IPS-NIHi7 (cell line): ENCODE measurements around the gene NTN4.
"Not testable (repeated sequence)": the region's sequence is repeated elsewhere in the genome, so short reads cannot be mapped to it uniquely, and the experiment has no call there.

Experiments
- DNase-seq: peaks from one replicate; pipeline ENCODE4 v3.0.0; 2012; ENCODE audit warnings: mixed read lengths; ENCODE audit errors: extremely low spot score

Gene NTN4

GRCh38 chr12:95755261-95755865 lies 35.2 kb downstream of the NTN4 start:
- DNase-seq: no peak

GRCh38 chr12:95746062-95746461 lies 44.5 kb downstream of the NTN4 start:
- not testable (repeated sequence) for DNase-seq

- DNase-seq: no peak
Observed at GRCh38 chr12:95742586-95742985, 48.0 kb downstream of the NTN4 start.

GRCh38 chr12:95741635-95742034 lies 48.9 kb downstream of the NTN4 start:
- no peak for DNase-seq

GRCh38 chr12:95740751-95741150 lies 49.8 kb downstream of the NTN4 start:
- DNase-seq: no peak

- no peak for DNase-seq
Observed at GRCh38 chr12:95739561-95740313, 50.8 kb downstream of the NTN4 start.

GRCh38 chr12:95738024-95738611 lies 52.4 kb downstream of the NTN4 start:
- no peak for DNase-seq

GRCh38 chr12:95736631-95737030 lies 53.9 kb downstream of the NTN4 start:
- no peak for DNase-seq

- not testable (repeated sequence) for DNase-seq
Observed at GRCh38 chr12:95735728-95736127, 54.8 kb downstream of the NTN4 start.

- no peak for DNase-seq
Observed at GRCh38 chr12:95733141-95733825, 57.3 kb downstream of the NTN4 start.

GRCh38 chr12:95731519-95731958 lies 59.0 kb downstream of the NTN4 start:
- no peak for DNase-seq

- no peak for DNase-seq
Observed at GRCh38 chr12:95730457-95730856, 60.1 kb downstream of the NTN4 start.

GRCh38 chr12:95726903-95727302 lies 63.7 kb downstream of the NTN4 start:
- no peak for DNase-seq

GRCh38 chr12:95724767-95725166 lies 65.8 kb downstream of the NTN4 start:
- DNase-seq: no peak

- DNase-seq: no peak
Observed at GRCh38 chr12:95723693-95724384, 66.7 kb downstream of the NTN4 start.

GRCh38 chr12:95721320-95721719 lies 69.2 kb downstream of the NTN4 start:
- no peak for DNase-seq

GRCh38 chr12:95720146-95720545 lies 70.4 kb downstream of the NTN4 start:
- no peak for DNase-seq

- DNase-seq: no peak
Observed at GRCh38 chr12:95718772-95719171, 71.8 kb downstream of the NTN4 start.

- no peak for DNase-seq
Observed at GRCh38 chr12:95718006-95718431, 72.5 kb downstream of the NTN4 start.

GRCh38 chr12:95717316-95717928 lies 73.1 kb downstream of the NTN4 start:
- no peak for DNase-seq

GRCh38 chr12:95715177-95715576 lies 75.4 kb downstream of the NTN4 start:
- DNase-seq: no peak
